DMS53 treated with DMSO at 0.1 percent for 48 hours (cell line): ENCODE results near the gene ZNF12.
"Not testable (repeated sequence)": the region's sequence is repeated elsewhere in the genome, so short reads cannot be mapped to it uniquely, and the experiment has no call there.

Experiments
- DNase-seq: peaks from one replicate; lab custom pipeline; 2025; ENCODE audit not compliant: unreplicated experiment; lab: John Stamatoyannopoulos, UW

ZNF12 gene

DNA sequence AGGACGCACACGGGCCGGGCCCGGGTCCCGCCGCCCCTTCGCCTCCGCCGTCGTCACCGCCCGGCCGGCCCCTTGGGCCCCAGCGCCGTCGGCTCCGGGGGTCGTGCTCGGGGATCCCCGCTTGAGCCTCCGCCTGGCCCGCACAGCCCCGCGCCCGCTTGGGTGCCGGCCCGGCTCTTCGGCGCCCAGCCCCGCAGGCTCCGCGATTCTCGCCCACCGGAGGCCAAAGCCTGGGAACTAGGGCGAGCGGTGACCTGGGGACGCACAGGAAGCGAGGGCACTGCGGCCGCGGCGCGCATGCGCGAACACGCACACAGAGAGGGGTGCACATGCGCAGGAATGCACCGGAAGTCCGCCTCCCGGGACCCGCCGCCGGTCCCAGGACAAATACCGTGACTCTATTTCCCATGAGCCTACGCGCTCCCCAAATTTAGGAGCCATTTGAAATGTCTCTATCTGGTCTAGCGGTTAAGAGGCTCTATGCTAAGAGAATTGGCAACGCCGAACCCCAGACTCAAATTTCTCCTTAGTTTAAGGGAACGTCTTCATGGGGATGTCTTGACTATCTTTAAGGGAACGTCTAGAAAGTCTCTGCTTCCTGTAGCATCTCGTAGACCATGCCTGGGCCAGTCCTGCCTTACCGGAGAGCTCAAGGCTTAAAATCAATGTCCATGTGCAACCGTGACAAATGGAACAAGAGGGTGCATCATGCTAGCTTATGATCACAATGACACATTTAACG lies at the start of gene ZNF12:
Gene ZNF12 (minus strand): TSS at position 282 of the 742 bp plus-strand sequence. CDS start 1,774 bp downstream, outside the sequence.
- DNase-seq = peak; percentile 92

DNA sequence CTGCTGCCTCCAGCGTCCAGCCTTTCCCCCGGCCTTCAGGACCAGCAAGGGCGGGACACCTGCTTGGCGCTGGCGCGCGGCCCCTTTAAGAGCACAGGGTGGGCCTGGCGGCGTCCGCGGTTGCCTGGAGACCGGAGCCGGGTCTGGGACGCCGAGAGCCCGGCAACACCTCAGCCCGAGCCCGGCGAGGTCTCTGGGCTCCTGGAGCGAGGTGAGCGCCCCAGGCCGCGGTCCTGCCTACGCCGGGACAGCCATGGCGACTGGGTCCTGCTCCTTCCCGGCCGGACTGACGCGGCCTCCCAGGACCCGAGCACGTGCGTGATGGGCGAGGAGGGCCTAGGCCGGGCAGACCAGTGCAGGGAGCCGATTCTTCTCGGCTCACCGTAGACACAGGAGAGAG lies 47.2 kb upstream of the ZNF12 start, which contains the start of gene RSPH10B2:
Gene RSPH10B2 (plus strand): TSS at position 140 of the 400 bp plus-strand sequence. CDS start 3,575 bp downstream, outside the sequence.
- DNase-seq = not testable (repeated sequence)

DNA sequence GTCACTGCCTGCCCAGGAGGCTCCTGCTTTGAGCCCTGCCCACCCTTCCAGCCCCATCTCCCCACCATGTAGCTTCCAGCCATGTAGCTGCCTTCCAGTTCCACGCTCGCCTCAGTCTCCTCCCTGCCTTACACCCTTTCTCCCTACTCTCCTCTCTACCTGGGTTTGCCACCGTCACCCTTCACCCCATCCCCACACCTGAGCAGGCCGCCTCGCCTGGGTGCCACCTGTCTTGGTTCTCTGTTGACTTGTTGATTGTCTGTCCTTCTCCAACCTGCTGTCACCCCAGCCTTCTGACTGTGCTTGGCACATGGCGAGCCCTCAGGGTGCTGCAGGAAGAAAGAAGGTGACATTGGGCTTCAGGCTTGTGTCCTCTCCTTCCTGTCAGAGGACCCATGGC lies 43.4 kb upstream of the ZNF12 start:
- DNase-seq = not testable (repeated sequence)

DNA sequence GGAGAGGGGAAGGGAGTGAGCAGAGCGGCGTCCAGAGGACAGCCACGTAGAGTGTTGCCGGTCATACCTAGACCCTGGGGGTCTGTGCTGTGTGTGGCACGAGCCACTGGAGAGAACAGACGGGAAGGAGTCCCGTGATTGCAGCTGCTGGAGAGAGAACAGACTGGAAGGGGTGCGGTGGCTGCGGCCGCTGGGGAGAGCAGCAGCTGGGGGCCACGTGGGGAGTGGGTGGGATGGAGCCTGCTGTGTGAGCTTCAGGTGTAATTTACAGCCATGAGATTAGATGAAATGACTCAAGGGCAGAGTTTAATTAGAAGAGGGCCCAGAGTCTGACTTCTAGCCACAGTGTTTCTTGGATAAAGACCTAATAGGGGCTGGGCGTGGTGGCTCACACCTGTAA lies 42.6 kb upstream of the ZNF12 start:
- DNase-seq = not testable (repeated sequence)

DNA sequence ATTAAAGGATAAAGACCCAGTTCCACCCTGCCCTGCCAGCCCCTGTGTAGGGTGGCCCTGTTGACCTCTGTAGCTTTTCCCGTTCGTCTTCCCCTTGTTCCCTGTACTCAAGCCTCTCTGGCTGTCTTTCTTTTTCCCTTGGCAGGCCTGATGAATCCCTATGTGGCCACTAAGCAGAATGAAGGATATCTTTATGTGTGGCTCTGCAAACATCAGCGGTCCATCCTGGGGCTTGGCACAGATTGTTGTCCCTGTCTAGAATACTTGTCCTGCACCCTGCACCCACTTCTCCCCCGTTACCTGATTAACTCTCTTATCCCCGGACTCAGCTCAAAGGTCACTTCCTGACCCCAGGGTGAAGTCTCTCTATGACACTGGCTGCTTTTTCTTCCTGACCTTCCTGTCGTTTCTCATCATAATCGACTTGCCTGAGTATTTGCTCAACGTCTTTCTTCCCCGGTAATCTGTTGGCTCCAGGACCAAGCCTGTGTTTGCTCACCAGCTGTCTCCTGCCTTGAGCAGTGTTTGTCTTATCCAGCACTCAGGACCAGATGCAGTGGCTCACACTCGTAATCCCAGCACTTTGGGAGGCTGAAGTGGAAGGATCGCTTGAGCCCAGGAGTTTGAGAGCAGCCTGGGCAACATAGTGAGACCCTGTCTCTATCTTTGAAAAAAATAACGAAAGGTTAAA lies 37.8 kb upstream of the ZNF12 start:
- not testable (repeated sequence) for DNase-seq

DNA sequence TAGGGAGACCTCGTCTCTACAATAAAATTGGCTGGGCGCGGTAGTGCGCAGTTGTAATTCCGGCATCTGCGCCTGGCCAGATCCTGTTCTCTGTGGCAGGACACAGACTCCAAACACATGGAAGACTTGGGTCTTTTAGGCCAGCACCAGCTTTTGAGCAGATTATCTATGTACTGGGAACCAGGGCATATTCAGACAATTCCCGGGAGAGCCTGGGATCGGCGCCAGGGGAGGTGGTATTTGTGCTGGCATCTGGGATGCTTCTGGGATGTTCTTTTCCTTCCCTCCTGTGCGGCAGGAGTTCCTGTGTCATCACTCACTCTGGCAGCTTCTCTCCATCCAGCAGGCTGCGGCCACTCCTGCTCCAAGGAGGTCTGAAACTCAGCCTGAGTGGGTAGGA lies 31.7 kb upstream of the ZNF12 start:
- not testable (repeated sequence) for DNase-seq

DNA sequence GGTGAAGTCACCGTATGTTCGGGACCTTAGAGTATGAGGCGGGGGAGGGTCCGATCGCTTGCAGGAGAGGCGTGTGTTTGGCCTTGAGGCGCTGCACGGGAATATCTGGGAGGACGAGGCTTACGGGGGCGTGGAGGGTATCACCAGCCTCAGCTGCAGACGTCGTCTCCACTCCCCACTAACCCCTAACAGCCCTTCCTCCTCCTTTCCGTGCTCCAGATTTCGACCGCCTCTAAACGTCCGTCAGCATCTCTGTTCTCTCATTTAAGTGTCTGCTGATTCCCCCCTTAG lies 23.5 kb upstream of the ZNF12 start:
- no peak for DNase-seq

DNA sequence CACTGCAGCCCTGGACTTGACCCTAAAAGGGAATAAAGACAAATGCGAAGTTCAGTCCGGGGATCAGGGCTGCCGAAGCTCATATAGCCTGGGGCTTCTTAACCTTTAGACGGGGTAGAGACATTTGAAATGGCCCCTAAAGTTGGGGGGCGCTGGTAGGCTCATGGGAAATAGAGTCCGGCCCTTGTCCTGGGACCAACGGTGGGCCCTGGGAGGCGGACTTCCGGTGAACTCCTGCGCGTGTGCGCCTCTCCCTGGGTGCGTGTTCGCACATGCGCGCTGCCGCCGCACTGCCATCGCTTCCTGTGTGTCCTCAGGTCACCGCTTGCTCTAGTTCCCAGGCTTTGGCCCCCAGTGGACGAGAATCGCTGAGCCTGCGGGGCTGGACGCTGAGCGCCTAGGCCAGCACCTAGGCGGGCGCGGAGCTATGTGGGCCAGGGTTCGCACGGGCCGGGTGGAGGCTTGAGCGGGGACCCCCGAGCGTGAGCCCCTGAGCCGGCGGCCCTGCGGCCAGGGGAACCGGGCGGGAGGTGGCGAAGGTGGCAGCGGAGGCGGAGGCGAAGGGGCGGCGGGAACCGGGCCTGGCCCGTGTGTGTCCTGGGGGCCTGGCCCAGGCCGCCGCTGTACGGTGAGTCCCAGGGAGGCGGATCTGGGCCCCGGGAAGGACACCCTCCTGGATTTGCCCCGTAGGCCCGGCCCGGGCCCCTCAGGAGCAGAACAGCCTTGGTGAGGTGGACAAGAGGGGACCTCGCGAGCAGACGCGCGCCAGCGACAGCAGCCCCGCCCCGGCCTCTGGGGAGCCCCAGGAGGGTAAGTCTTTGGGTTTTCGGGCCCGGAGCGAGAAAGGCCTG lies 23.0 kb upstream of the ZNF12 start:
- DNase-seq = peak; percentile 82

DNA sequence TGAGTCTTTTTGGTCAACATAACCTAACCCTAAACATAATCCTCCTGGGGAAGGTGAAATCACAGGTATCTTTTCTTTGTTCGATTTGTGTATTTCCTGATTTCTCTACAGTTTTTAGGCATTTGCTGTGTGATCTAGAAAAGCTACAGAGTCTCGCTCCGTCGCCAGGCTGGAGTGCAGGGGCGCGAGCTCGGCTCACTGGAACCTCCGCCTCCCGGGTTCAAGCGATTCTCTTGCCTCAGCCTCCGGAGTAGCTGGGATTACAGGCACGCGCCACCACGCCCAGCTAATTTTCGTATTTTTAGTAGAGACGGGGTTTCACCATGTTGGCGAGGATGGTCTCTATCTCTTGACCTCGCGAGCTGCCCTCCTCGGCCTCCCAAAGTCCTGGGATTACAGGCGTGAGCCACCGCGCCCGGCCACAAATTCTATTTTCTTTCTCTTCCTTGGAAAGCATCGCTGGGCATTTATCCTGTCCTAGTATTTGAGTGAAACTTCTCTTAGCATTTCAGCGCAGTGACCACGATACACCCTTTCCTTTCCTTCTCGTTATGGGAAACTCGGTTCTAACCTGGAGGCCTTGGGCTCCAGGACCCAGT lies 22.2 kb upstream of the ZNF12 start:
- not testable (repeated sequence) for DNase-seq

DNA sequence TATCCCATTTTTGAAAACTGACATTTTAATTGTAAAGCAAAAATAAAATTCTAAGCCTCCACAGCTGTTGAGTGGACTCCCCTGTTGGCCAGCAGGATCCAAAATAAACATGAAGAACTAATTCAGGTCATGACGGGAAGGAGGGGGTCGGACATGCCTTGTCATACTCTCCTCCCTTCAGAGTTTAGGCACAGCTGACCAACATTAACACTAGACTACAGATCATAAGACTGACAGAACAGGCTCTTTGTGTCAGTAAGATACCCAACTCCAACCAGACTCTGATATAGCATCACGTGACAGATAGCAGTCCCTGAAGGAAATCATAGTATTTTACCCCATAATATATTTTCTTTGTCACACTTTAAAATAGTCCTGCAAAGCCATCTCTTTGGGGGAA lies 20.9 kb upstream of the ZNF12 start:
- DNase-seq = no peak

DNA sequence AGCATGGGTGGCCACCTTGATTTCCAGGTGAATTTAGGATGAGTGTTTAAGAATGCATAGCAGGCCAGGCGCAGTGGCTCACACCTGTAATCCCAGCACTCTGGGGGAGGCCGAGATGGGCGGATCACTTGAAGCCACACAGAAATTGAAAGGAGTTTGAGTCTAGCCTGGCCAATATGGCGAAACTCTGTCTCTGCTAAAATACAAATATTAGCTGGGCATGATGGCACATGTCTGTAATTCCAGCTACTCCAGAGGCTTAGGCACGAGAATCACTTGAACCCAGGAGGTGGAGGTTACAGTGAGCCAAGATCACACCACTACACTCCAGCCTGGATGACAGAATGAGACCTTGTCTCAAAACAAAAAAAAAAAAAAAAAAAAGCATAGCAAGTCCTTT lies 19.6 kb upstream of the ZNF12 start:
- not testable (repeated sequence) for DNase-seq

DNA sequence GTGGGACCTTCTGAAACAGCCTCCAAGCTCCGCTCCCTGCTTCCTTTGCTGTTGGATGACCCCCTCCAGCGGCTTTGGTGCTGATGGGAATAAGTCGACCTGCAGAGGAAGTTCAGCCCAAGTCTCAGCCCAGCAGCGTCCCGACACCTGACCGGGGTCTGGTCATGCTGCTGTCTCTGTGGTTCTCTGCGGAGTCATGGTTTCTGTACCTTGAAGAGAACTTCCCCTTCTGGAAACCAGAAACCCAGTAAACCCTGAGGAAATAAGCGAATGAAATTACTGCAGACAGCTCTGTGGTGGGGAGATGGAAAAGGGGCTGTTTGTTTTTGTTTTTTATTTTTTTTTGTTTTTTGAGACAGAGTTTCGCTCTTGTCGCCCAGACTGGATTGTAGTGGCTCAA lies 18.3 kb upstream of the ZNF12 start:
- DNase-seq = no peak

DNA sequence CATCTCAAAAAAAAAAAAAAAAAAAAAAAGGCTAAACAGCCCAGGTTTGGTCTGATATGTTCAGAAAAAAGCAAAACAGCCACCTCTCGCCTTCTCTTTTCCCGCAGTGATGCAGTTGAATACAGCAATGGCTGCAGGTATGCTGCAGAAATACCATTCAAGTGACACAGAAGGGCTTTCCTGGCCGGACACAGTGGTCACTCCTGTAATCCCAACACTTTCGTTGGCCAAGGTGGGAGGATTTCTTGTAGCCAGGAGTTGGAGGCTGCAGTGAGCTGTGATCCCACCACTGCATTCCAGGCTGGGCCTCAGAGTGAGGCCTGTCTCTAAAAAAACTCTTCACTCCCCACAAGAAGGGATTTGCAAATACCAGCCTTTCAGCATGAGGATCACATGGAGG lies 17.6 kb upstream of the ZNF12 start:
- DNase-seq = not testable (repeated sequence)

DNA sequence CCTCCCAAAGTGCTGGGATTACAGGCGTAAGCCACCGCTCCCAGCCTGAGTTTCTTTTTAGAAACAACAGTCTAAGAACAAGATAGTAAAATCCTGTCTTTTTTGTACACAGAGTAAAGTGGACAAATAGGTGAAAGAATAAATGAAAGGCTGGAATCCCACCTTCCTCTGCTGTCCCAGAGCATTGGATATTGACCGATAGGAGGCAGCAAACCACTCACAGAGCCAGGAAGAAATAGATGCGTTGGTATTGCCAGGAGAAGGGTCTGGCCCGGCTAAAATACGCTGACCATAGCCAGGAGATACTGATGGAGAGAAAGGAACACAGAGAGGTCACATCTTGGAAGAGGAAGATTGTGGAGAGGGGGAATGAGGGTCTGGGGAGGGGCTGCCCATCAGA lies 11.4 kb upstream of the ZNF12 start:
- no peak for DNase-seq

DNA sequence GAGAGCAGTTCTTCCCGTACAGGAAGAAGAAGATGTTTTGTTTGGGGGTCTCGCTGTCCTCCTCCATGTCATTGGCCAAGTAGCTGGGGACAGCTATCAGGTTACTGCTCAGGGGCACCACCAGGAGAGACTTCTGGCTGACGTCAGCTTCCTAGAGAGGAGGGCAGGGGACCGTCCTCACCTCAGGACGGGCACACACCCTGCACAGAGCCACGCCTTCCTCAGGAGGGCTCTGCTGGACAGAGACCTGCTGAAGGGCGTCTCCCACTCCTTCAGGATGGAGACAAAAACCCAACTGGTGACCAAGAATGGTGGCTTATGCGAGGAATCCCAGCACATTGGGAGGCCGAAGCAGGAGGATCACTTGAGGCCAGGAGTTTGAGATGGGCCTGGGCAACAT lies 9.2 kb upstream of the ZNF12 start:
- not testable (repeated sequence) for DNase-seq

DNA sequence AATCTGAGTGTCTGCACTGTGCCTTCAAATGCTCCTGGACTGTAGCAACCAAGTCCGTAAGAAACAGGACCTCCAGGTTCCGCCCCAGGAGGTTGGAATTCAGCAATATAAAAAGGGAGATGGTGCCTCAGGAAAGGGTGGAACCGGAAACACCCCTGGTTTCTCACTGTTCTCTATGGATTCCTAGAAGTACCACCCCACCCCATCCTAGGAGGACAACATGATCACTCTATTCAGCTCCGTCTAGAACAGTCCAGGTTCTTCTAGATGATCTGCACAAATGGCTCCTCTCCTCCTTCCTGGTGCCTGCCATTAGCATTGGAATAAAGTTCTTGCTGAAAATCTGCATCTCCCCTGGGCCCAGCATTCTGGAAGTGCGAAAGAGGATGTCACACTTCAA lies 7.6 kb upstream of the ZNF12 start:
- no peak for DNase-seq

DNA sequence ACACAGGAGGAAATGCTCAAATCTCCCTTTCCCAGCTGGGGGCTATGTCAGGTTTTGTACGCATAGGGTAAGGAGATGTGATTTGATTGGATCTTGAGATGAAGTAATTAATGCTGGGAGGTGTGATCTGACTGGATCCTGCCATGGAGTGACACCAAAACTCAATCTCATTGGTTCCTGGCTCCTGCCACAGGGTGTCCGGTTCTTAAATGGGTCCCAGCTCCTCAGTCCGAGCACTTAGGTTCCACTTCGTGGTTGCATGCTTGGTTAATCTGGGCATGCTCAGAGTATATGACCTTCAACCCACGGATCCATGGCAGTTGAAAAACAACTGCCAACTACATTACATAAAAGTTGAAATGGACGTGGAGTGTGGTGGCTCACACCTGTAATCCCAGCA lies 3.1 kb upstream of the ZNF12 start:
- DNase-seq = peak; percentile 6

DNA sequence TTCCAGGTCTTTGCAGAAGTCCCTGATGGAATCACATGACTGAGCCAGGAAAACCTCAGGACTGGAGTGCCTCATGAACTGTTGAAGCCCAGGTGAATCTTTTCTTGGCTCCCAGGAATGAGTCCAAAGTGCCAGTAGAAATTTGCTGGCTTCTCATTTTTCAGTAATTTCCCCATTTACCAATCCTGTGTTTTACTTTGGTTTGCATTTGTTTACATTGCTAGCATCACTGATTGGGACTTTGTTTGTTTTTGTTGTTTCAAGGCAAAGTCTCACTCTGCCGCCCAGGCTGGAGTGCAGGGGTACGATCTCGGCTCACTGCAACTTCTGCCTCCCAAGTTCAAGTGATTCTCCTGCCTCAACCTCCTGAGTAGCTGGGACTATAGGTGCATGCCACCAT lies 1.6 kb upstream of the ZNF12 start:
- DNase-seq = no peak

DNA sequence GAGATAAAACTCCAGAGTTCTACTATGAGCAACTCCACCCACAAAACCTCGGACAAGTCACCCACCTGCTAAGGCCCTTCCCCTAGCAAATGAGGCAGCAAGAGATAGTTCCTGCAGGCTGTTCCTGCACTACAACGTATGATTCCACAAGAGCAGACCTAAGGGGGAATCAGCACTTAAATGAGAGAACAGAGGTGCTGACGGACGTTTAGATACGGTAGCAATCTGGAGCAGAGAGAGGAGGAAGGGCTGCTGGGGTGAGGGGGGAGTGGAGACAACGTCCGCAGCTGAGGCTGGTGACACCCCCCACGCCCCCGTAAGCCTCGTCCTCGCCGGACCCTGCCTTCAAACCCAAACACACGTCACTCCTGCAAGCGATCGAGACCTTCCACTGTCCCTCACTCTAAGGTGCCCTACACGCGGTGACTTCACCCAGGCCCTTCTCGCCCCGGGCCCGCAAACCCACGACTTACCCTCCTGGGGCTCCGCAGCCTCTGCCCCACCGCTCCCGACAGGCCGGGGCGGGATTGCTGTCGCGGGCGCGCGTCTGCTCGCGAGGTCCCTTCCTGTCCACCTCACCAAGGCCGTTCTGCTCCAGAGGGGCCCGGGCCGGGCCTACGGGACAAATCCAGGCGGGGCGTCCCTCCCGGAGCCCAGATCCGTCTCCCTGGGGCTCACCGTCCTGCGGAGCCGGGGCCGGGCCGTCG lies 635 bp downstream of the ZNF12 start:
- no peak for DNase-seq

DNA sequence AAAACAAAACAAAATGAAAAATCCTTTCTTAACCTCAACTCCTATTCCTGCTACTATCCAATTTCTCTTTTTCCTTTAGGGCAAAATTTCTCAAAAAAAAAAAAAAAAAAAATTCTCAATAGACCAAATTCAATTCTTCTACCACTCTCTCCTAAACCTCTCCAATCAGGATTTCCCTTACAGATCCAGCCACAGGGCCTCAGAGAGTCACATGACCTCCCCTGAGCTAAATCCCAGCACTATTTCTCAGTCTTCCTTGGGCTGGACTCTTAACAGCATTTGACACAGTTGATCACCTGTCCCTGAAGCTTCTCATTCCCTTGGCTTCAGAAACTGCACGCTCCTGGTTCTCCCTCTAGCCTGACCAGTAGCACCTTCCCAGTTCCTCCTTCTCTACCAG lies 4.9 kb downstream of the ZNF12 start:
- no peak for DNase-seq

DNA sequence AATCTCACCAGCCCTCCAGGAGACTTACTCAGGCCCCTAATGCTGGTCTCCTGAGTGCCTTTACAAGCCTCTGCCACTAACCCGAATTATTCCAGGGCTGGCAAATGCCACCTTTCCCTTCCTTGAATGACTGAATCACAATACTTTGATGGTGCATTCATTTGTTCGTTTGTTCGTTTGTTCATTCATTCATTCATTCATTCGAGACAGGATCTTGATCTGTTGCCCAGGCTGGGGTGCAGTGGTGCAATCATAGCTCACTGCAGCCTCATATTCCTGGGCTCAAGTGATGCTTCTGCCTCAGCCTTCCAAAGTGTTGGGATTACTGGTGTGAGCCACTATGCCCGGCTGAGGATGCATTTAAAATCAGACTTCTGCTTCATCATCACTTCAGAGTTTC lies 6.0 kb downstream of the ZNF12 start:
- DNase-seq = no peak
